CD14-positive monocyte (primary cell): ENCODE measurements around the gene LGALS8. TPM values are rescaled to one million over a fixed set of nuclear protein-coding genes. Genes with fewer than 3 reads are reported as not detected.

Experiments
- DNase-seq, 3 donors: peaks; one replicate each; pipeline ENCODE4 v3.0.0-alpha.2; 2011 to 2022
- H2AFZ ChIP-seq: 2 replicates; pipeline ENCODE4 v1.6.0; 2012; ENCODE audit warnings: mild to moderate bottlenecking, low read depth, low read length, inconsistent platforms; ENCODE audit not compliant: insufficient read depth, poor library complexity, severe bottlenecking
- H3K27ac ChIP-seq, 2 donors: 1 replicate in 1 of 2; 2 replicates in 1 of 2; pipeline ENCODE4 v1.5.1; 2012 to 2013; ENCODE audit warnings: low read length in 2 of 2, control low read depth in 1 of 2, inconsistent platforms in 1 of 2, low read depth in 1 of 2, mild to moderate bottlenecking in 1 of 2
- H3K27me3 ChIP-seq, 2 donors: one replicate each; pipeline versions ENCODE4 v1.6.0 to v1.6.1; 2011 to 2013; ENCODE audit warnings: low read length in 2 of 2; ENCODE audit not compliant: control insufficient read depth in 2 of 2, insufficient read depth in 2 of 2
- H3K36me3 ChIP-seq, 2 donors: replicated peaks in 1 of 2; 1 replicate in 1 of 2; 2 replicates in 1 of 2; pipeline versions ENCODE4 v1.5.1 to v1.6.1; 2012 to 2013; ENCODE audit warnings: low read length in 2 of 2, control low read depth in 1 of 2, inconsistent platforms in 1 of 2, mild to moderate bottlenecking in 1 of 2; ENCODE audit not compliant: insufficient read depth in 2 of 2, control insufficient read depth in 1 of 2
- H3K4me1 ChIP-seq, 2 donors: 1 replicate in 1 of 2; 2 replicates in 1 of 2; pipeline versions ENCODE4 v1.5.1 to v1.6.1; 2012 to 2013; ENCODE audit warnings: low read length in 2 of 2, control low read depth in 1 of 2, inconsistent platforms in 1 of 2, mild to moderate bottlenecking in 1 of 2, moderate library complexity in 1 of 2; ENCODE audit not compliant: insufficient read depth in 2 of 2, control insufficient read depth in 1 of 2
- H3K4me2 ChIP-seq: replicated peaks from 2 replicates; pipeline ENCODE3; 2012; ENCODE audit warnings: low read length, moderate library complexity, mild to moderate bottlenecking; ENCODE audit not compliant: poor library complexity, severe bottlenecking; ENCODE audit errors: extremely low read depth
- H3K4me3 ChIP-seq, 3 experiments: fragments of 200-600 bp in 1 of 3; sonication (generic) in 1 of 3; replicated peaks in 1 of 3; 1 replicate in 2 of 3; 2 replicates in 1 of 3; pipeline ENCODE4 v1.5.1; 2011 to 2013; ENCODE audit warnings: low read length in 3 of 3, mild to moderate bottlenecking in 3 of 3, control low read depth in 2 of 3, low read depth in 2 of 3, inconsistent platforms in 1 of 3, moderate library complexity in 1 of 3
- H3K79me2 ChIP-seq: 2 replicates; pipeline ENCODE4 v1.6.0; 2012; ENCODE audit warnings: mild to moderate bottlenecking, control low read depth, inconsistent platforms, low read length, moderate library complexity; ENCODE audit not compliant: insufficient read depth
- H3K9ac ChIP-seq: 2 replicates; pipeline ENCODE4 v1.6.0; 2017; ENCODE audit warnings: low read length, mild to moderate bottlenecking; ENCODE audit not compliant: insufficient read depth, poor library complexity, severe bottlenecking
- H3K9me3 ChIP-seq, 2 donors: replicated peaks in 1 of 2; 1 replicate in 1 of 2; 2 replicates in 1 of 2; pipeline versions ENCODE4 v1.5.1 to v1.6.1; 2012 to 2013; ENCODE audit warnings: low read length in 2 of 2, control low read depth in 1 of 2; ENCODE audit not compliant: control insufficient read depth in 1 of 2, insufficient read depth in 1 of 2
- H4K20me1 ChIP-seq: 2 replicates; pipeline ENCODE4 v1.6.0; 2012; ENCODE audit warnings: mild to moderate bottlenecking, low read length, control low read depth, moderate library complexity; ENCODE audit not compliant: insufficient read depth
- H3K27ac Mint-ChIP-seq, 7 donors: one replicate each; pipeline ENCODE4 v1.8.0; 2020; ENCODE audit warnings: mild to moderate bottlenecking in 7 of 7, mixed read lengths in 7 of 7, moderate library complexity in 6 of 7, inconsistent platforms in 2 of 7
- H3K27me3 Mint-ChIP-seq, 3 donors: one replicate each; pipeline ENCODE4 v1.8.0; 2021 to 2022; ENCODE audit warnings: low read depth in 3 of 3, mild to moderate bottlenecking in 3 of 3, mixed read lengths in 3 of 3, moderate library complexity in 3 of 3, inconsistent platforms in 1 of 3
- H3K36me3 Mint-ChIP-seq, 2 donors: one replicate each; pipeline ENCODE4 v1.8.0; 2020; ENCODE audit warnings: mixed read lengths in 2 of 2, inconsistent platforms in 1 of 2, mild to moderate bottlenecking in 1 of 2
- H3K4me1 Mint-ChIP-seq: one replicate; pipeline ENCODE4 v1.8.0; 2020; ENCODE audit warnings: mild to moderate bottlenecking, mixed read lengths
- H3K4me3 Mint-ChIP-seq, 2 donors: one replicate each; pipeline ENCODE4 v1.8.0; 2020; ENCODE audit warnings: mild to moderate bottlenecking in 2 of 2, mixed read lengths in 2 of 2, moderate library complexity in 1 of 2
- H3K9me3 Mint-ChIP-seq, 7 donors: one replicate each; pipeline ENCODE4 v1.8.0; 2020 to 2022; ENCODE audit warnings: mixed read lengths in 7 of 7, mild to moderate bottlenecking in 6 of 7, moderate library complexity in 6 of 7, inconsistent platforms in 2 of 7
- WGBS: methylation state at CpG from one replicate; pipeline ENCODE4 v1.1.5; 2013; ENCODE audit warnings: missing lambda C conversion rate; ENCODE audit not compliant: insufficient coverage; 5-methylcytosine and 5-hydroxymethylcytosine counted together
- intact Hi-C, 2 donors: fragments of 100-400 bp; cut with micrococcal nuclease; formaldehyde crosslinking; loops; one replicate each; pipeline versions ENCODE4 v1.15.0 to v1.15.1; 2023
- polyA plus RNA-seq, 3 donors: library from polyadenylated mRNA; depleted of rRNA in 1 of 3; unstranded in 2 of 3; stranded (reverse) in 1 of 3; fragments of 300-500 nt in 2 of 3; fragments of >200 nt in 1 of 3; fragmentation: Illumina TruSeq in 2 of 3; gene quantifications; 1 replicate in 2 of 3; 2 replicates in 1 of 3; pipeline ENCODE4 v1.2.3, GENCODE V29; 2012 to 2021
- TF ChIP-seq, protein P1 (sequence below): fragments of 200-600 bp; IDR thresholded peaks from one replicate; pipeline ENCODE4 v1.8.0; 2022; ENCODE audit warnings: antibody characterized with exemption, mild to moderate bottlenecking

The LGALS8 gene
- polyA plus RNA-seq, 3 donors, result 58.9 to 84.6 (median 75.7) TPM

DNA sequence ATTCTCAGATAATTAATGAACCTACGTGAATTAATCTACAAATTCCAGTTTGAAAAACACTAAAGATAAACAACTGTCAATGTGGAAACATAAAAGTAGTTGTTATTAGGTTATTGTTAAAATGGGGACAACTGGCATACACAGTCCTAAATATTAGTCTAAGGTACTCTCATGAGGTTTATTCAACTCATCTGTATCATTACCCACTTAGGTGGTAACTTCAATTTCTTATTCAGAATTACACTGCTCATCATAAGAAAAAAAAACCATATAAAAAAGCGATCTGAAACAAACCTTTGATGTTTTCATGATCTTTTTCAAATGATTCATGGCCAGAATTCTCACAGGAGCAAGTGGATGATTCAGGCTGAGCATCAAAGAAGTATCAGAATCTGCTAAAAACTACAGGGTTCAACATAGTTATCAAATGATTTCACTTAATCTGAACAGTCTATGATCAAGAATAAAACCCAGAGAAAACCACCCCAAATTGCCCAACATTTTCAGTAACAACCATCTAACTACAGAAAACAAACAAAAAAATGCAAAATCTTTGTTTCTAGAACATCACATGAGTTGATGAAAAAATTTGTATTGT, 66.9 kb downstream of the LGALS8 start:
- H3K27me3 ChIP-seq, result no peaks in the 10 kb centered on the region
- Mint-ChIP-seq H3K27ac (no peak overlapping the region), H3K27me3 (no peaks in the 10 kb centered on the region), H3K4me1 (no peaks in the 10 kb centered on the region), H3K9me3 (no peaks in the 10 kb centered on the region), H3K4me3 (no peak overlapping the region), H3K36me3 (peaks cover 81 to 86% of the 10 kb centered on the region in 2 donors)
- no peak overlapping the region for H3K27ac ChIP-seq
- no peak overlapping the region for H3K9ac ChIP-seq
- no peaks in the 10 kb centered on the region for H3K79me2 ChIP-seq
- no peak overlapping the region for H3K4me2 ChIP-seq
- WGBS, result 83% methylated on average over 1 of the region's 2 CpGs
- no peaks in the 10 kb centered on the region for H3K4me1 ChIP-seq
- H3K9me3 ChIP-seq, result no peaks in the 10 kb centered on the region
- no peak for DNase-seq
- TF ChIP-seq, protein P1, sequence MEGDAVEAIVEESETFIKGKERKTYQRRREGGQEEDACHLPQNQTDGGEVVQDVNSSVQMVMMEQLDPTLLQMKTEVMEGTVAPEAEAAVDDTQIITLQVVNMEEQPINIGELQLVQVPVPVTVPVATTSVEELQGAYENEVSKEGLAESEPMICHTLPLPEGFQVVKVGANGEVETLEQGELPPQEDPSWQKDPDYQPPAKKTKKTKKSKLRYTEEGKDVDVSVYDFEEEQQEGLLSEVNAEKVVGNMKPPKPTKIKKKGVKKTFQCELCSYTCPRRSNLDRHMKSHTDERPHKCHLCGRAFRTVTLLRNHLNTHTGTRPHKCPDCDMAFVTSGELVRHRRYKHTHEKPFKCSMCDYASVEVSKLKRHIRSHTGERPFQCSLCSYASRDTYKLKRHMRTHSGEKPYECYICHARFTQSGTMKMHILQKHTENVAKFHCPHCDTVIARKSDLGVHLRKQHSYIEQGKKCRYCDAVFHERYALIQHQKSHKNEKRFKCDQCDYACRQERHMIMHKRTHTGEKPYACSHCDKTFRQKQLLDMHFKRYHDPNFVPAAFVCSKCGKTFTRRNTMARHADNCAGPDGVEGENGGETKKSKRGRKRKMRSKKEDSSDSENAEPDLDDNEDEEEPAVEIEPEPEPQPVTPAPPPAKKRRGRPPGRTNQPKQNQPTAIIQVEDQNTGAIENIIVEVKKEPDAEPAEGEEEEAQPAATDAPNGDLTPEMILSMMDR, result no peak
- H2AFZ ChIP-seq, result no peak overlapping the region
- no peaks in the 10 kb centered on the region for H4K20me1 ChIP-seq
- H3K36me3 ChIP-seq, result peaks cover 85 to 99% of the 10 kb centered on the region in 2 donors
- no peak overlapping the region for H3K4me3 ChIP-seq
- intact Hi-C loops, result no loop called here

DNA sequence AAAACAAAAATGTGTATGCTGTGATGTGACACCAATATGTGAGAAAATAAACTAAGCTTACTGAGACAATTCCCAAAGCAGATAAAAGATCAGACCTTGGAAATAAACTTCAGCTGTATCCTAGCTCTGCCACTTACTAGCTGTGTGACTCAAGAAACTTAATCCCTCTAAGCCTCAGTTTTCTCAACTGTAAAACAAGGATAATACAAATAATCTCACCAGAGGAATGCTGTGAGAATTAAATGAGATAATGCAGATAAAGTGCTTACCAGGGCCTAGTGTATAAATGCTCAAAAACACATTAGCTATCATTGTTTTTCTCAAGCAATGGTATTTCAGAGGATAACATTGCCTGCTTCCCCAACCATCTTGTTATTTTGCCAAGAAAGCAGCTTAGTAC, 78.4 kb downstream of the LGALS8 start:
- H3K4me3 Mint-ChIP-seq, result no peak overlapping the region
- Histone ChIP-seq H3K79me2 (peaks cover 23% of the 10 kb centered on the region), H4K20me1 (no peaks in the 10 kb centered on the region), H3K4me1 (peaks cover 11 to 16% of the 10 kb centered on the region in 2 donors), H3K9ac (no peak overlapping the region), H2AFZ (no peak overlapping the region), H3K27me3 (no peaks in the 10 kb centered on the region), H3K4me3 (no peak overlapping the region), H3K27ac (no peak overlapping the region), H3K36me3 (peaks cover 32 to 52% of the 10 kb centered on the region in 2 donors), H3K9me3 (no peaks in the 10 kb centered on the region), H3K4me2 (no peak overlapping the region)
- intact Hi-C loops, result no loop called here
- H3K9me3 Mint-ChIP-seq, result no peaks in the 10 kb centered on the region
- H3K4me1 Mint-ChIP-seq, result peaks cover 20% of the 10 kb centered on the region
- DNase-seq, result no peak
- H3K27ac Mint-ChIP-seq, result no peak overlapping the region
- TF ChIP-seq, protein P1, result no peak
- peaks cover 0 to 4% (median 0%) of the 10 kb centered on the region in 3 donors for H3K27me3 Mint-ChIP-seq
- peaks cover 38 to 49% of the 10 kb centered on the region in 2 donors for H3K36me3 Mint-ChIP-seq

Other genes starting within 250 kb of the LGALS8 start
- 1 to 10 TPM; 2.7 to 4.2 (median 3.2) TPM for gene ERO1B, start 242.0 kb upstream of the LGALS8 start, polyA plus RNA-seq
- not detected for gene EDARADD, start 129.7 kb upstream of the LGALS8 start, polyA plus RNA-seq
- 1 to 10 TPM; 2.8 to 4.2 (median 3.7) TPM for gene HEATR1, start 80.5 kb downstream of the LGALS8 start, polyA plus RNA-seq
- under 1 TPM in 1 of 3 donors, not detected in 2; 0.07 TPM for gene ACTN2, start 162.5 kb downstream of the LGALS8 start, polyA plus RNA-seq